ENCODE results near the gene JCHAIN. TPM values are rescaled to one million over a fixed set of nuclear protein-coding genes. Genes with fewer than 3 reads are reported as not detected.

Gene JCHAIN
- total RNA-seq, 1 donor from 2014 or later, result 7.0 TPM

- DNase-seq, result no peak
- ATAC-seq, result no peak
- intact Hi-C loops (cut with micrococcal nuclease), result no loop called here
Measured at GRCh38 chr4:70607334-70607853, 58.9 kb downstream of the JCHAIN start.

- no peak for DNase-seq
- intact Hi-C loops (cut with micrococcal nuclease), result no loop called here
- no peak for ATAC-seq
Measured at GRCh38 chr4:70606459-70606858, 59.8 kb downstream of the JCHAIN start.

Other genes with a start within 250 kb of the JCHAIN start
- gene MUC7, start 194.3 kb downstream of the JCHAIN start, total RNA-seq, result not detected
- not detected for gene AMTN, start 147.9 kb downstream of the JCHAIN start, total RNA-seq
- not detected for gene AMBN, start 74.3 kb downstream of the JCHAIN start, total RNA-seq
- gene ENAM, start 37.8 kb downstream of the JCHAIN start, total RNA-seq, result 1.9 TPM
- gene UTP3, start 22.0 kb upstream of the JCHAIN start, total RNA-seq, result 14.2 TPM
- gene RUFY3, start 55.5 kb upstream of the JCHAIN start, total RNA-seq, result 22.1 TPM
- 105 TPM for gene GRSF1, start 173.4 kb upstream of the JCHAIN start, total RNA-seq
- gene MOB1B, start 235.9 kb upstream of the JCHAIN start, total RNA-seq, result 18.4 TPM